Ishikawa (cell line): ENCODE data around the gene ENTPD1.
A peak's percentile ranks its signal among the peaks of the same experiment; 100 is the strongest.

ENCODE experiments used
- CEBPB ChIP-seq: IDR thresholded peaks from 2 replicates; pipeline ENCODE4 v1.6.1; 2012
- CREB1 ChIP-seq: IDR thresholded peaks from 2 replicates; pipeline ENCODE4 v1.6.1; 2012; ENCODE audit warnings: low read depth
- EGR1 ChIP-seq: IDR thresholded peaks from 2 replicates; pipeline ENCODE4 v1.6.1; 2012
- EP300 ChIP-seq: IDR thresholded peaks from 2 replicates; pipeline ENCODE4 v1.6.1; 2012; ENCODE audit warnings: borderline replicate concordance
- FOXM1 ChIP-seq: IDR thresholded peaks from 2 replicates; pipeline ENCODE4 v1.6.1; 2012; ENCODE audit warnings: low read depth, borderline replicate concordance
- MAX ChIP-seq: IDR thresholded peaks from 2 replicates; pipeline ENCODE4 v1.6.1; 2012
- NFIC ChIP-seq: IDR thresholded peaks from 2 replicates; pipeline ENCODE4 v1.6.1; 2012
- RAD21 ChIP-seq: IDR thresholded peaks from 2 replicates; pipeline ENCODE4 v1.6.1; 2012; ENCODE audit warnings: low read depth
- REST ChIP-seq: IDR thresholded peaks from 2 replicates; pipeline ENCODE4 v1.6.1; 2012; ENCODE audit warnings: low read depth, mild to moderate bottlenecking
- TAF1 ChIP-seq: IDR thresholded peaks from 2 replicates; pipeline ENCODE4 v1.6.1; 2012; ENCODE audit warnings: low read depth, mild to moderate bottlenecking
- TCF12 ChIP-seq: IDR thresholded peaks from 2 replicates; pipeline ENCODE4 v1.6.1; 2012; ENCODE audit warnings: low read depth
- TEAD4 ChIP-seq: IDR thresholded peaks from 2 replicates; pipeline ENCODE4 v1.6.1; 2012
- YY1 ChIP-seq: IDR thresholded peaks from 2 replicates; pipeline ENCODE4 v1.6.1; 2012; ENCODE audit warnings: low read depth
- ZBTB7A ChIP-seq: IDR thresholded peaks from 2 replicates; pipeline ENCODE4 v1.6.1; 2012; ENCODE audit warnings: low read depth
- TF ChIP-seq, protein P1 (sequence below): IDR thresholded peaks from 2 replicates; pipeline ENCODE4 v1.6.1; 2012

ENTPD1 gene

DNA sequence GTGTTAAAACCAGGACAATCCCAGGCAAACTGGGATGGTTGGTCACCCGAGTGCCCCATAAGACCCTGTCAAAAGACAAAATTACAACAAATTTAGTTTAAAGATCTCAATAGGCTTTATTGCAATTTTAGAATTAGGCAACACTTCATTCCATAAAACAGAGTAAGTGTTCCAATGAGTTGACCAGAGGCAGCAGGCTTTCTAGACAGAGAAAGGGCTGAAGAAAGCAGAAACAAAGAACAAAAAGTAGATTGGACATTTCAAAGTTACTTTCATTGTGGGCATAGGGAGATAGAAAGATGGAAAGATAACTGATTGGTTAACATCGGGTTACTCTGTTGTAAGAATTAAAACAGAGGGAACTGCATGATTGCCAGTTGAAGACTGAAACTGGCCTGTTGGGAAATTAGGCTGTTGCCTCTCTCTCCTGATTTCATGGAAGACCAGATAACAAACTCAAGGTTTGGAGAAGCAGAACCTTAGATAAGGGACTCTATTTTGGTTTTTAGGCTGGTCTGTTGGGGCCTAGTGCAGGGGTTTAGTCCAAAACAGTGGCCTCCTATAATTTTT, 36.3 kb downstream of the ENTPD1 start:
- TF ChIP-seq CREB1 (no peak), YY1 (no peak), TEAD4 (no peak), ZBTB7A (no peak), REST (no peak), TCF12 (no peak), CEBPB (no peak), TAF1 (no peak), EGR1 (no peak), EP300 (no peak)
- TF ChIP-seq, protein P1, sequence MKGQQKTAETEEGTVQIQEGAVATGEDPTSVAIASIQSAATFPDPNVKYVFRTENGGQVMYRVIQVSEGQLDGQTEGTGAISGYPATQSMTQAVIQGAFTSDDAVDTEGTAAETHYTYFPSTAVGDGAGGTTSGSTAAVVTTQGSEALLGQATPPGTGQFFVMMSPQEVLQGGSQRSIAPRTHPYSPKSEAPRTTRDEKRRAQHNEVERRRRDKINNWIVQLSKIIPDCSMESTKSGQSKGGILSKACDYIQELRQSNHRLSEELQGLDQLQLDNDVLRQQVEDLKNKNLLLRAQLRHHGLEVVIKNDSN, result no peak

DNA sequence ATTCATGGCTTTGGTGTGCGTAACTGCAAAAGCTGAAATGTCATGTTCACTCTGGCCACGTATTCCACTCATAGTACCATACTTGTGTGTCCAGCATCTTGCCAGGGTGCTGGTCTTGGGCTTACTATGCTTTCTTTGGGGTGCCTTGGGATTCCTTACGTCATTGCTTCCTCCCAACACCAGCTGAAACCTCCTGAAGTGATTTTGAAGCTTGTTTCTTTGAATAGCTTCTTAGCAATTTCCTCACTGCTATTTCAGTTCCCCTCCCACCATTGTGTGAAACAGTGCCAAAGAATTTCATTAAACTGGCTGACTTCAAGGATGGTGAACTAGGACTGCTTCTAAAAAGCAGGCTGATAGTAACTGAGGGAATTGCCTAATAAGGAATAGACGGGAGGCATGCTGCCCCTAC, 36.9 kb downstream of the ENTPD1 start:
- no peak for TF ChIP-seq CREB1
- peak; percentile 54; the same call in 1 of the 2 replicates for TF ChIP-seq TEAD4
- no peak for TF ChIP-seq EGR1
- no peak for TF ChIP-seq TAF1

DNA sequence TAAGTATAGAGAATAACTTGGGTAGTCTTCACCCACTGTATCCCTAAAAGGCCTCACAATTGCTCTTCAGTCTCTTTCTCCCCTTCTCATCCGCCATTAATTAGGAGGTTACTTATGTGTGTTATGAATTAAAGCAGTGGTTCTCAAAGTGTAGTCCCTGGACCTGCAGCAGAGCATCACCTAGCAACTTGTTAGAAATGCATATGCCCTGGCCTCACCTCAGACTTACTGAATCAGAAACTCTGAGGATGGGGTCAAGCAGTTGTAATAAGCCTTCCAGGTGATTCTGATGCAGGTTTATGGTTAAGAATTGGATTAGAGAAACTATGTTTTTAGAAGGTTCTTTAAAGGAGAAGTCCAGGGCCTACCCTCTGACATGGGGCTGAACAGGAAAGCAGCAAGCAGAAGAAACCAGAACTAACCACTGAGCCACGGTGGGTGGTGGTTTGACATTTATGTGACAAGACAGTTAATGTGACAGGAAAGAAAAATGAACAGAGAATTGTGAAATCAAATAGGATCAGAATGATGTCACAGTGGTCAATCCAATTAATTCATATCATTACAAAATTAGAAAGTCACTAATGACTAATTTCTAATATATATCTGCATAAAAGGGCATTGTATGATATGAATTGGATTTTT, 37.6 kb downstream of the ENTPD1 start:
- no peak for TF ChIP-seq RAD21
- no peak for TF ChIP-seq CEBPB
- TF ChIP-seq, protein P1, result no peak
- TF ChIP-seq ZBTB7A, result no peak
- TF ChIP-seq FOXM1, result no peak
- TF ChIP-seq TCF12, result no peak
- TF ChIP-seq CREB1, result no peak
- TF ChIP-seq MAX, result no peak
- no peak for TF ChIP-seq TAF1
- TF ChIP-seq EP300, result no peak
- no peak for TF ChIP-seq REST

- TF ChIP-seq FOXM1 (no peak), NFIC (no peak), EP300 (no peak), ZBTB7A (no peak), REST (no peak), CREB1 (no peak), EGR1 (no peak), TAF1 (no peak), CEBPB (no peak), RAD21 (no peak), TEAD4 (no peak), MAX (no peak), TCF12 (no peak), YY1 (no peak)
- TF ChIP-seq, protein P1, result no peak
Observed at GRCh38 chr10:95794195-95794594, 38.2 kb downstream of the ENTPD1 start.
